GM21528 (cell line): Measurements from ENCODE around the gene HSF2.
A peak's percentile ranks its signal among the peaks of the same experiment; 100 is the strongest.

Experiments
- ATAC-seq: cut with Tn5 transposase; IDR thresholded peaks from one replicate; pipeline ENCODE4 v1.9.1; 2021; ENCODE audit warnings: mild to moderate bottlenecking, moderate library complexity; ENCODE audit not compliant: unreplicated experiment, low FRiP score

The HSF2 gene

GRCh38 chr6:122393351-122393896 is 6.0 kb upstream of the HSF2 start:
- peak; percentile 51 for ATAC-seq

DNA sequence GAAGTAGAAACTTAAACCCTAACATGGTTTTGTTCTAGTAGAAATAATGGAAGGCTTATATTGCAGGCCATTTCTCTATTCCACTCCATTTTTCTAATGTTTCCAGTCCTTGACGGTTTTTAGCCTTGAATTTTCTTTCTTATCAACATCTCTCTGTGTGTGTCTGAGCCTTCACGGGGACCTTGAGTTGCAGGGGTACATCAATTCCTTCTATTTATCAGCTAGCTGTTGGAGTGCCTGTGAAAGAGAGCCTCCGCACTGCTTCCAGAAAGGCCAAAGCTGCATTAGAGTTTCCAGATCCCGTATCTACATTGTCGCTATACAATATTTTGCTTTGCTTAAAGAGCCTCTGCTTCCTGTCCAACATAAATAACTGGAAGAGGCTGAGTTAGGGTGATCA is 5.4 kb upstream of the HSF2 start:
- ATAC-seq = no peak

- ATAC-seq = no peak
Observed at GRCh38 chr6:122399055-122399347, 451 bp upstream of the HSF2 start.

- ATAC-seq = peak; percentile 27
Observed at GRCh38 chr6:122400121-122400450, 634 bp downstream of the HSF2 start.

GRCh38 chr6:122400462-122401089 is 1.1 kb downstream of the HSF2 start:
- no peak for ATAC-seq

- ATAC-seq = no peak
Observed at GRCh38 chr6:122401104-122401503, 1.7 kb downstream of the HSF2 start.

- ATAC-seq = no peak
Observed at GRCh38 chr6:122404444-122404843, 5.0 kb downstream of the HSF2 start.

DNA sequence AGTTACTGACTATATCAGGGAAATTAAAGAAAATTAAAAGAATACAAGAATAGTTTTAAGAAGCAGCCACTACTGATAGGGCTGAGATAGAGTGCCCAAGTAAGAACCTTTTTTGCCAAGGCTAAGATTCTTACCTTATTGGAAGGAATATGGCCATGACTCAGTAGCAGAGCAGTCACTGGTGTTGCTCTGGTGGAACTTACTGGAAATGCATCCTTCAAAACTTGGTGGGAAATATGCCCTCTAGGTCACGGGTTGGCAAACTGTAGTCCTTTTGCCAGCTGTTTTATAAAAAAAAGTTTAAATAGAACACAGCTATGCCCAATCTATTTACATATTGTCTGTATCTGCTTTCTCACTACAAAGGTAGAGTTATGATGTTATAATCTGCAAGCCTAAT is 6.0 kb downstream of the HSF2 start:
- no peak for ATAC-seq

- ATAC-seq = no peak
Observed at GRCh38 chr6:122406187-122406586, 6.7 kb downstream of the HSF2 start.

DNA sequence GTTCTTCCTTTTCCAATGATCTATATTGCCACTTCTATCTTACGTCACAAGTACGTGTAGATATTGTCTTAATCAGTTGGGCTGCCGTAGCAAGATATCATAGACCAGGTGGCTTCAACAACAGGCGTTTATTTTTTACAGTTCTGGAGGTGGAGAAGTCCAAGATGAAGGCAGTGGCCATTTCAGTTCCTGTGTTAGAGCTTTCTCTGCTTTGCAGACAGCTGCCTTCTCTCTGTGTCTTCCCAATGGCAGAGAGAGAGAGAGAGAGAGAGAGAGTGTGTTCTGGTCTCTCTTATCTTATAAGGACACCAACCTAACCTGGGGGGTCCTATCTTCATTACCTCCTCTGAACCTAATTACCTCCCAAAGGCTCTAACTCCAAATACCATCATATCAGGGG is 8.3 kb downstream of the HSF2 start:
- no peak for ATAC-seq

GRCh38 chr6:122408240-122408639 is 8.8 kb downstream of the HSF2 start:
- ATAC-seq = no peak

DNA sequence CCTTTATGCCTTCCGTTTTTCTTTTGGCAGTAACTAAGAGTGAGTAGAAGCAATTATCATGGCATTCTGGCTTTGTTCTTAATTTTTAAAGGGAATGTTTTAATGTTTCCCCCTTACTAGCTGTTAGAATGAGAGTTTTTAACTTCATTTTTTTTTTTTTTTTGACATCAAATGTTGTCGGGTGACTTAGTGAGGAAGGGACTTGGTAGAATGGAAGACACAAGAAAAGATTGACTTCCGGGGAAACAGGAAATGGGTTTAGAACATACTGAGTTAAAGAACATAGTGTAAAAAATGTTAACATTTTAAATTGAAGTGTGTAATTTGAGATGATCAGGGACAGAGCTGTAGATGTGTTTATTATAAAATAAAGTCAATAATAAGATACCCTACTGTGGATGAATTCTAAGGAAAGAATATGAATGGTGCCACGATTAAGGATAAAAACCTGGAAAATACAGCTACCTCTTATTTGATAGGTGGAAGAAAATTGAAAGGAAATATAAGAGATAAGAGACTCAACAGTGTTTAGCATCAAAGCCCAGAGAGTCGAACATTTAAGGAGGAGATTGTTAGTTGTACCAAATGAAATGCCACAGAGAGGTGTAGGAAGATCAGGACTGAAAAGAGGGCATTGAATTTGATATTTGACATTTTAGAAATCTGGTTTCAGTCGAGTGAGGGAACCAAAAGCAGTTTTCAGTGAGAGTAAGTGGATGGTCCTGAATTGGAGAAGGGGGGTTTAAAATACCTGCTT is 9.4 kb downstream of the HSF2 start:
- no peak for ATAC-seq

DNA sequence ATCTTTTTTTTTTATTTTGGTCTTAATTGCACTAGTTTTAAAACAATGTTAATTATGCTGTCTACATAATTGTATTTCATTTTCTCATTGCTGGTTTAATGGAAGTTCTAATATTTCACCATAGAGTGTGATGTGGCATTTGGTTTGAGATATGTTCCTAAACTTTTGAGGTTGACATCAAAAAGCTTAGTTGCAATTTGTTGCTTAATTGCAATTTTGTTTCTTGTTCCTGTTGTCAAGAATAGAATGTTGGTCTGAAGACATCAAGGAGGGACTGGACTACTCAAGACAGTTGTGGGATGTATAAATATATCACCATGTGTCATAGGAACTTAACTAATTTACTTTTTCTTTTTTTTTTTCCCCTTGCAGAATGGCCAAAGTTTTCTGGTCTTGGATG is 12.5 kb downstream of the HSF2 start:
- ATAC-seq = no peak

DNA sequence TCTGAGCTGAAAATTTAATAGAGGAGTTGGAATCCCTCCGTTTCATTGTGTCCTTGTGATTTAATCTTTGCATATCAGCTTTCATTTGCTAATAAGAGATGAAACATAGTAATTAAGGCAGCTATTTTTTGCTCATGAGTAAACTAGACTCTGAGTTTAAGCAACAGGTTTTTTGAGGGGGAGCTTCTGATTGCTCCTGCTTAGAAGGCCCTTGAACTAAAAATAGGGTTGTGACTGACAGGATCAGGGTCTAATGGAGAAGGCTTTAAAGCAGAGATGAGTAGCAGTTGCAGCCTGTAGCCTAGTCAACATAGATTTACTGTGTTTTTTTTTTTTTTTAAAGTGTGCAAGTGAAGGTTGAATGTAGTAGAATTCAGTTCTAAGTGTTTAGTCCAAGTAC is 17.4 kb downstream of the HSF2 start:
- no peak for ATAC-seq

GRCh38 chr6:122422003-122422402 is 22.6 kb downstream of the HSF2 start:
- no peak for ATAC-seq

DNA sequence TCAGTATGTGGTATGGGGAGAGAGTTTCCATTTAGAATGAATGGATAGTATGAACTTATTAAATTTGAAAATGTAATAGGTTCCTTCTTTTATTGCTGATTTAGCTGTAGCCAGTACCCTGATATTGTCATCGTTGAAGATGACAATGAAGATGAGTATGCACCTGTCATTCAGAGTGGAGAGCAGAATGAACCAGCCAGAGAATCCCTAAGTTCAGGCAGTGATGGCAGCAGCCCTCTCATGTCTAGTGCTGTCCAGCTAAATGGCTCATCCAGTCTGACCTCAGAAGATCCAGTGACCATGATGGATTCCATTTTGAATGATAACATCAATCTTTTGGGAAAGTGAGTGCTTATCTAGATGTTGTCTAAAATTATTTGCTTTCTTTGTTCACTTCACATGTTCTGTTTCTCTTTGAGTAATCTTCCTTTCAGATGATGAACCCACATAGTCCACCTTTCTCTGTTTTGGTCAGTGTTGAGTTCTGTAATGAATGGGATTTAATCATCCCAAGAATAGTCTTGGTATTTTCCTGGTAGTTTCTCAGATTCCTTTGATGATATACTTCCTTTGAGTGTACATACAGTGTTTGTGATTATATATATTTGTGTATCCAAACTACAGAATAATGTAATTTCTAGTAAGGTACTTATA is 23.3 kb downstream of the HSF2 start:
- ATAC-seq = peak; percentile 71

- ATAC-seq = no peak
Observed at GRCh38 chr6:122423734-122424133, 24.3 kb downstream of the HSF2 start.

GRCh38 chr6:122426597-122426996 is 27.1 kb downstream of the HSF2 start:
- no peak for ATAC-seq

- no peak for ATAC-seq
Observed at GRCh38 chr6:122428781-122429180, 29.3 kb downstream of the HSF2 start.

- ATAC-seq = no peak
Observed at GRCh38 chr6:122429323-122429722, 29.9 kb downstream of the HSF2 start.

- ATAC-seq = no peak
Observed at GRCh38 chr6:122431780-122432179, 32.3 kb downstream of the HSF2 start.

GRCh38 chr6:122432816-122433215 is 33.4 kb downstream of the HSF2 start:
- ATAC-seq = no peak
